Breast epithelium (tissue), 3 donors: ENCODE results near the gene GJD2.

Source experiments
- CTCF ChIP-seq, 3 donors: fragments of 450-650 bp; IDR thresholded peaks; one replicate each; pipeline ENCODE4 v1.5.1; 2016 to 2017; ENCODE audit warnings: antibody characterized with exemption in 3 of 3, mild to moderate bottlenecking in 3 of 3, moderate library complexity in 3 of 3
- POLR2A ChIP-seq: fragments of 450-650 bp; IDR thresholded peaks from one replicate; pipeline ENCODE4 v1.6.1; 2016; ENCODE audit warnings: antibody characterized with exemption, mild to moderate bottlenecking, moderate library complexity
- POLR2AphosphoS5 ChIP-seq, 3 donors: sonication (generic); formaldehyde crosslinking; IDR thresholded peaks; one replicate each; pipeline ENCODE4 v1.6.1; 2017; ENCODE audit warnings: antibody characterized with exemption in 3 of 3

DNA sequence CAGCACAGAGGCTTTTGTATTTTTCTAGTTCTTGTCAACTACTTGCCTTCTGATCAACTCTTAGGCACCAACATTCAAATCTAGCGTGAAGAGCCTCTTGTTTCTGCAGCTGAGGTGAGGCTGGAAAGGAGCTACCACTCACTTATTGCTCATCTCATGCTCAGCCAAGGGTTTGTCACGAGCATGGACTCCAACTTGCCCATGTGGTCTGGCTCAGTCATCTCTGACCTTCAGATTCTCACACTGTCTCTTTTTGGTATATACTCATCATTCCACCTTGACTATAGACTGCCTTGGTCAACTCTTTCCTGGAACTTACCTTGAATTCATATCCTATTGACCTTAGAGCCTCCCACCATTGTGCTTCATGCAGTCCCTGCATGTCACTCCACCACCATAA is 5.2 kb upstream of the GJD2 start:
- no peak for TF ChIP-seq POLR2A
- TF ChIP-seq CTCF (IDR thresholded peaks at IDR 0.05): no peak
- TF ChIP-seq POLR2AphosphoS5 (IDR thresholded peaks at IDR 0.05): no peak
